Natural killer cell (primary cell): Measurements from ENCODE around the gene ZNF837. TPM values are rescaled to one million over a fixed set of nuclear protein-coding genes. Genes with fewer than 3 reads are reported as not detected.

Source experiments
- ATAC-seq, 3 donors: fragments of 150-1000 bp in 2 of 3; fragments of 200-7000 bp in 1 of 3; cut with Tn5 transposase; 1 replicate in 1 of 3; 2 replicates in 2 of 3; pipeline ENCODE4 v1.10.0; 2021; ENCODE audit warnings: mild to moderate bottlenecking in 2 of 3, moderate library complexity in 2 of 3
- DNase-seq, 2 donors: peaks; one replicate each; pipeline versions ENCODE4 v3.0.0 to v3.0.0-alpha.2; 2013 to 2021; ENCODE audit warnings: mixed read lengths in 1 of 2
- H3K27ac ChIP-seq: one replicate; pipeline ENCODE4 v1.5.1; 2013; ENCODE audit warnings: mild to moderate bottlenecking, low read length
- H3K27me3 ChIP-seq: one replicate; pipeline ENCODE4 v1.6.1; 2013; ENCODE audit warnings: low read length; ENCODE audit not compliant: control insufficient read depth, insufficient read depth
- H3K36me3 ChIP-seq: one replicate; pipeline ENCODE4 v1.6.1; 2013; ENCODE audit warnings: low read length; ENCODE audit not compliant: control insufficient read depth, insufficient read depth
- H3K4me1 ChIP-seq: one replicate; pipeline ENCODE4 v1.6.1; 2013; ENCODE audit warnings: low read length; ENCODE audit not compliant: control insufficient read depth, insufficient read depth
- H3K4me3 ChIP-seq: one replicate; pipeline ENCODE4 v1.5.1; 2013; ENCODE audit warnings: low read length
- H3K9me3 ChIP-seq: one replicate; pipeline ENCODE4 v1.6.1; 2013; ENCODE audit warnings: low read length; ENCODE audit not compliant: control insufficient read depth, insufficient read depth
- H3K27ac Mint-ChIP-seq, 2 donors: one replicate each; pipeline ENCODE4 v1.8.0; 2022; ENCODE audit warnings: mild to moderate bottlenecking in 2 of 2, mixed read lengths in 2 of 2, moderate library complexity in 1 of 2
- H3K27me3 Mint-ChIP-seq, 2 donors: one replicate each; pipeline ENCODE4 v1.8.0; 2022; ENCODE audit warnings: low read depth in 2 of 2, mixed read lengths in 2 of 2
- H3K36me3 Mint-ChIP-seq: one replicate; pipeline ENCODE4 v1.8.0; 2022; ENCODE audit warnings: mixed read lengths
- H3K4me1 Mint-ChIP-seq, 2 donors: one replicate each; pipeline ENCODE4 v1.8.0; 2022; ENCODE audit warnings: mixed read lengths in 2 of 2
- H3K4me3 Mint-ChIP-seq: one replicate; pipeline ENCODE4 v1.8.0; 2022; ENCODE audit warnings: mild to moderate bottlenecking, moderate library complexity, mixed read lengths
- H3K9me3 Mint-ChIP-seq, 2 donors: one replicate each; pipeline ENCODE4 v1.8.0; 2022; ENCODE audit warnings: mixed read lengths in 2 of 2
- WGBS: methylation state at CpG from one replicate; pipeline ENCODE4 v1.1.7; 2013; ENCODE audit warnings: missing lambda C conversion rate; ENCODE audit not compliant: insufficient coverage; 5-methylcytosine and 5-hydroxymethylcytosine counted together
- intact Hi-C: fragments of 100-400 bp; cut with micrococcal nuclease; formaldehyde crosslinking; loops from one replicate; pipeline ENCODE4 v1.14.2; 2022
- total RNA-seq, 4 donors: library from RNA; stranded (reverse); fragments of 120-200 nt in 1 of 4; gene quantifications; one replicate each; pipeline versions ENCODE4 v1.2.3 to v1.2.4, GENCODE V29; 2013 to 2022
- TF ChIP-seq, protein P1 (sequence below): fragments of 200-600 bp; IDR thresholded peaks from one replicate; pipeline ENCODE4 v1.8.0; 2022; ENCODE audit warnings: antibody characterized with exemption

The ZNF837 gene
- total RNA-seq, 3 donors from 2014 or later (not counting 1 experiment from before 2014, with no cell fraction given) = 0.63 to 1.4 (median 1.3) TPM

DNA sequence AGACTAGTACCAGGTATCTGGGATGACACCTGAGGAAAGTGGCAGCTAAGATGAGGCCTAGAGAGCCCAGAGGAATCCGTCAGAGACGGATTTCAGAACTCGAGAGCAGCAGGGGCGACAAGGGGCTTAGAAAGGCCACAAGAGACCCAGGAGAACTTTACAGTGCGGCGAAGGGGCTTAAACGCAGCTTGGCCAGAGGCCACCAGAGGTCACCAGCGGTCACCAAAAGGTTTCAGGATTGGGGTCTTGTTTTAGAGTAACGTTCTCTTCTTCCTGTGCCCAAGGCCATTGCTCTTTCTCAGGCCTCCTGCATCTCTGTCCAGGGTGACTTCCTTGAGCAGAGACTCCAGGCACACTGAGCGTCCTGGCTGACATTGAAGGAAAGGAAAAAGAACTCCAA lies 51.8 kb downstream of the ZNF837 start:
- H3K9me3 Mint-ChIP-seq = no peaks in the 10 kb centered on the region
- TF ChIP-seq, protein P1, sequence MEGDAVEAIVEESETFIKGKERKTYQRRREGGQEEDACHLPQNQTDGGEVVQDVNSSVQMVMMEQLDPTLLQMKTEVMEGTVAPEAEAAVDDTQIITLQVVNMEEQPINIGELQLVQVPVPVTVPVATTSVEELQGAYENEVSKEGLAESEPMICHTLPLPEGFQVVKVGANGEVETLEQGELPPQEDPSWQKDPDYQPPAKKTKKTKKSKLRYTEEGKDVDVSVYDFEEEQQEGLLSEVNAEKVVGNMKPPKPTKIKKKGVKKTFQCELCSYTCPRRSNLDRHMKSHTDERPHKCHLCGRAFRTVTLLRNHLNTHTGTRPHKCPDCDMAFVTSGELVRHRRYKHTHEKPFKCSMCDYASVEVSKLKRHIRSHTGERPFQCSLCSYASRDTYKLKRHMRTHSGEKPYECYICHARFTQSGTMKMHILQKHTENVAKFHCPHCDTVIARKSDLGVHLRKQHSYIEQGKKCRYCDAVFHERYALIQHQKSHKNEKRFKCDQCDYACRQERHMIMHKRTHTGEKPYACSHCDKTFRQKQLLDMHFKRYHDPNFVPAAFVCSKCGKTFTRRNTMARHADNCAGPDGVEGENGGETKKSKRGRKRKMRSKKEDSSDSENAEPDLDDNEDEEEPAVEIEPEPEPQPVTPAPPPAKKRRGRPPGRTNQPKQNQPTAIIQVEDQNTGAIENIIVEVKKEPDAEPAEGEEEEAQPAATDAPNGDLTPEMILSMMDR = no peak
- no peak overlapping the region for H3K4me3 Mint-ChIP-seq
- H3K4me1 Mint-ChIP-seq = no peaks in the 10 kb centered on the region
- H3K27me3 ChIP-seq = no peaks in the 10 kb centered on the region
- H3K36me3 Mint-ChIP-seq = no peaks in the 10 kb centered on the region
- H3K27ac ChIP-seq = no peak overlapping the region
- H3K9me3 ChIP-seq = no peaks in the 10 kb centered on the region
- DNase-seq (peak in 1 of 2 donors; percentile 25), ATAC-seq (no peak)
- no peak overlapping the region for H3K4me3 ChIP-seq
- 70% methylated on average over 10 of the region's 10 CpGs for WGBS
- H3K27me3 Mint-ChIP-seq = no peaks in the 10 kb centered on the region
- intact Hi-C loops = loop anchor here (10.0 kb wide), 1 partner anchor 1924 kb away; the partner anchor contains the start of gene ZNF583
- H3K27ac Mint-ChIP-seq = no peak overlapping the region
- peaks cover 29% of the 10 kb centered on the region for H3K4me1 ChIP-seq
- no peaks in the 10 kb centered on the region for H3K36me3 ChIP-seq

DNA sequence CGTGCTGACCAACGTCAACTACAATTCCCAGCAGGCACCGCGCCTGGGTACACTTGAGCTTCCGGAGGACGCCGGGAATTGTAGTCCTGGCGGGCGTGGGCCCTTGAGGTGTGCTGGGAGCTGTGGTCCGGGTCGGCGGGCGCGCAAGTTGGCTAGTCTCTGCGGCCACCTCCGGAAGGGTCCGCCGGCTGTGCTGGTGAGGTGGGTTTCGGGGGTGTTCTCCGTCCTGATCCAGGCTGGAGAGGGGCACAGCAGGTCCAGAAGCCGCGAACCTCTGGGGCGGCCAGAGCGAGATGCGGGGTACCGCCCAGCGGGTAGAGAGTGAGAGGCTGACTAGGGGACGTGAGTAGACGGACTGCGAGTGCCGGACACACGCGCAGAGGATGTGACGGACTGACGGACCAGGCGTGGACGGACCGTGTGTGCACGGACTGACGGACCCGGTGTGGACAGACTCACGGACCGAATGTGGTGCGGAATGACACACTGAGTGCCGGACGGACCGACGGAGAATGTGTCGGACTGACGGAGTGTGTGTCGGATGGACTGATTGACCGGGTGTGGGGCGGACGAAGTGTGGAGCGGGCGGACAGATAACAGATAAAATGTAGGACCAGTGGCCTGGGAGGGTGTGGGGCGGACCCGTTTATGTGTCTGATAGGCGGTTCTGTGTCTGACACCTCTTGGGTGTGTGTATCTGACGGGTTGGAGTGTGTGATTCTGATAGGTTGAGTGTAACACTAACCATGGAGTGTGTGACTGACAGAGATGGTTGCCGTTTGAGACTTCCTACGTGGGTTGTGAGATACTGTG lies 53.7 kb downstream of the ZNF837 start, which contains the start of gene ZSCAN22:
Gene ZSCAN22, plus strand, starts transcription at position 81 of the 813 bp plus-strand sequence. CDS start 7,809 bp downstream, outside the sequence.
- H3K27me3 Mint-ChIP-seq = no peaks in the 10 kb centered on the region
- WGBS = under 1% methylated on average over 62 of the region's 62 CpGs

DNA sequence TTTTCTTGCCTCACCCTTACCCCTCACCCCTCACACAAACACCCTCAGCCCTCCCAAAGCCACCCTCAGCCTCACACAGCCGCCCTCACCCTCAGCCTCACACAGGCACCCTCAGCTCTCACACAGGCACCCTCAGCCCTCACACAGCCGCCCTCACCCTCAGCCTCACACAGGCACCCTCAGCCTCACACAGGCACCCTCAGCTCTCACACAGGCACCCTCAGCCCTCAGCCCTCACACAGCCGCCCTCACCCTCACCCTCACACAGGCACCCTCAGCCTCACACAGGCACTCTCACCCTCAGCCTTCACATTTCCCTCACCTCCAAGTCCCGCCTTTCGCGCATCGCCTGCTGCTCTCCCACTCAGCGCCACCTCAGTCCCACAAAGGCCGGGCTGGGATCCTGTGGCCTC lies 54.3 kb downstream of the ZNF837 start:
- peaks cover 29% of the 10 kb centered on the region for H3K4me1 ChIP-seq
- no peaks in the 10 kb centered on the region for H3K27me3 ChIP-seq
- peak overlapping the region; percentile 96 for H3K27ac ChIP-seq
- Mint-ChIP-seq H3K27ac (no peak overlapping the region), H3K4me1 (no peaks in the 10 kb centered on the region), H3K9me3 (no peaks in the 10 kb centered on the region), H3K27me3 (no peaks in the 10 kb centered on the region), H3K36me3 (no peaks in the 10 kb centered on the region), H3K4me3 (no peak overlapping the region)
- intact Hi-C loops = loop anchor here (2.0 to 10.0 kb wide), 3 partner anchors 54 to 1922 kb away; partner anchors contain the start of genes ZNF583 and ZNF837
- no peaks in the 10 kb centered on the region for H3K36me3 ChIP-seq
- no peak for DNase-seq
- H3K4me3 ChIP-seq = peak overlapping the region; percentile 61
- ATAC-seq = peak; percentile 52 to 73 (median 70)
- 6% methylated on average over 9 of the region's 9 CpGs for WGBS
- H3K9me3 ChIP-seq = no peaks in the 10 kb centered on the region
- TF ChIP-seq, protein P1 = no peak

More for the DNA sequence above, 53.7 kb downstream of the ZNF837 start, which contains the start of gene ZSCAN22:
- H3K27ac ChIP-seq = peak within 1 kb of the TSS; percentile 96
- ATAC-seq (peak; percentile 71 to 87 (median 74)), DNase-seq (peak; percentile 87 to 93)
- H3K4me1 ChIP-seq = peaks cover 29% of the 10 kb centered on the region
- intact Hi-C loops = loop anchor here (1.0 to 10.0 kb wide), 6 partner anchors 22 to 1922 kb away; partner anchors contain the start of genes ERVK3-1, ZNF497, ZNF583 and ZNF8
- Mint-ChIP-seq H3K9me3 (no peaks in the 10 kb centered on the region), H3K36me3 (no peaks in the 10 kb centered on the region), H3K4me3 (no peak within 1 kb of the TSS), H3K27ac (no peak within 1 kb of the TSS), H3K4me1 (no peaks in the 10 kb centered on the region)
- peak within 1 kb of the TSS; percentile 61 for H3K4me3 ChIP-seq
- H3K27me3 ChIP-seq = no peaks in the 10 kb centered on the region
- H3K36me3 ChIP-seq = no peaks in the 10 kb centered on the region
- H3K9me3 ChIP-seq = no peaks in the 10 kb centered on the region
- TF ChIP-seq, protein P1 = no peak
